CD4-positive, alpha-beta T cell treated with Interleukin-17A for 1 hour (primary cell): ENCODE results near the gene AP5M1.
A peak's percentile ranks its signal among the peaks of the same experiment; 100 is the strongest.
"Not testable (repeated sequence)": the region's sequence is repeated elsewhere in the genome, so short reads cannot be mapped to it uniquely, and the experiment has no call there.

Experiments used
- DNase-seq: peaks from one replicate; pipeline ENCODE4 v3.0.0-alpha.2; 2020

AP5M1 gene

GRCh38 chr14:57268161-57269069 lies at the start of gene AP5M1, which contains the start of gene EXOC5:
Gene AP5M1 (plus strand): TSS chr14:57268971. CDS start chr14:57269315, 344 bp downstream.
Gene EXOC5 (minus strand): TSS chr14:57268905. CDS start chr14:57268648, 257 bp downstream.
- DNase-seq = peak; percentile 94

DNA sequence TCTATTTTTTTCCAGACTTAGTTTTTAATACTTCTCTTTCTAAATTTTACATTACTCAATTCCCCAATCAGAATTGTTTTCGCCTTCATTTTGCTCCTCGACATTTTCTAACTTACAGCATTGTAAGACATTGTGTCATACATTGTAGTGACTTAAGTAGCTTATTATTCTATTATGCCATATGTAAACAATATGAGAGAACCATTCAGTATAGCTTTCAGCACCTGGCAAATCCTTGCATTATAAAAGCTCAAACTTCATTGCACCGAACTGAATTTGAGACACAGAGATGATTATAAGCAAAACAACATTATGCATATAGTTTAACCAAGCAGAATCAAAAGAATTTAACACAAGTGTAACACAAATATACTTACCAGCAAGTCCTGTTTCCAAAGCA lies 46.8 kb upstream of the AP5M1 start:
- no peak for DNase-seq

DNA sequence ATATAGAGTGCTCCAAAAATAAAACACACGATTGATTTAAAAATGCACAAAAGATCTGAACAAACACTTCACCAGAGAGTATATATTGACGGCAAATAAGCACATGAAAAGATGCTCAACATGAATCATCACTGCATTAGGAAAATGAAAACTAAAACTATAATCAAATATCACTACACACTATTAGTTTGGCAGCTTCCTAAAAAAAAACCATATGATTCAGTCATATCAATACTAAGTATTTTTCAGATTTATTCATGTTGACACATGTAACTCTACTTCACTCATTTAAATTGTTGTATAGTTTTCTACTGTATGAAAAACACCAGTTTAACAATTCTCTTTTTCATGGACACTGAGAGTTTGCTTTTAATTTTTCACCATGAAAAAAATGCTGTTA lies 41.7 kb upstream of the AP5M1 start:
- DNase-seq = no peak

DNA sequence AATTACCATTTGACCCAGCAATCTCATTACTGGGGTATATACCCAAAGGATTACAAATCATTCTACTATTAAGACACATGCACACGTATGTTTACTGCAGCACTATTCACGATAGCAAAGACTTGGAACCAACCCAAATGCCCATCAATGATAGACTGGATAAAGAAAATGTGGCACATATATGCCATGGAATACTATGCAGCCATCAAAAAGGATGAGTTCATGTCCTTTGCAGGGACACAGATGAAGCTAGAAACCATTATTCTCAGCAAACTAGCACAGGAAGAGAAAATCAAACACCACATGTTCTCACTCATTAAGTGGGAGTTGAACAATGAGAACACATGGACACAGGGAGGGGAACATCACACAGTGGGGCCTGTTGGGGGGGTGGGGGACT lies 40.5 kb upstream of the AP5M1 start:
- not testable (repeated sequence) for DNase-seq

DNA sequence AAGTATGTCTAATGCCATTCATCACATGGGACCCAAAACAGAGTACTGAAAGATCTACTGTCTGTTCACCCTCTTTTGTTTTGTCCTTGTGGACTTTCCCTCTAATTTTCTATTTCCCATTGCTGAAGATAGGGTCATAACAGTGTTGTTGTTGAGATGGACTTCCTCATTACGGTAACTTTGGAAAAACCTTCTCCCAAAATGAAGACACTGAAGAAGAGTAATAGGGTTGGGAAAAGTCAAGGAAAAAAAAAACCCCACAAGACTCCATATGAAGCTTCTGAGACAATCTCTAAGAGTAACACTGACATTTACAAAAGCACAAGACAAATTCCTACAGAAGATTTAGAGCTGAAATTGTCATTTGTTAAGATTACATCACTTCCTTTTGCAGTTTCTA lies 36.8 kb upstream of the AP5M1 start:
- DNase-seq = no peak

GRCh38 chr14:57240115-57240514 lies 28.7 kb upstream of the AP5M1 start:
- DNase-seq = not testable (repeated sequence)

- no peak for DNase-seq
Measured at GRCh38 chr14:57243320-57243719, 25.5 kb upstream of the AP5M1 start.

- no peak for DNase-seq
Measured at GRCh38 chr14:57244106-57244505, 24.7 kb upstream of the AP5M1 start.

DNA sequence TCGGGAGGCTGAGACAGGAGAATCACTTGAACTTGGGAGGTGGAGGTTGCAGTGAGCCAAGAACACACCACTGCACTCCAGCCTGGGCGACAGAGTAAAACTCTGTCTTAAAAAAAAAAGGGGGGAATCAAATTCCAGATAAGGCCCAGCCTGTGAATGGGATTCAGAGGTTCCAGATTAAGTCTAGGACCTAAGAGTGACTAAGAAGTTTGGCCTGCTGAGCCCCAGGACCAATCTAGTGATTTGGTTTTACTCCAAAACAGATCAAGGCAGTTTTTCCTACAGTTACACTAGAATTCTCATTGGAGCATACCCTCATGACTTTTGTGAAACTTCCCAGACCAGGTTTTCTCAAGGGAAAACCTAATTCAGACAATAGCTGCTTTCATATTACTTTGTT lies 22.8 kb upstream of the AP5M1 start:
- DNase-seq = no peak

- DNase-seq = no peak
Measured at GRCh38 chr14:57246933-57247657, 21.7 kb upstream of the AP5M1 start.

DNA sequence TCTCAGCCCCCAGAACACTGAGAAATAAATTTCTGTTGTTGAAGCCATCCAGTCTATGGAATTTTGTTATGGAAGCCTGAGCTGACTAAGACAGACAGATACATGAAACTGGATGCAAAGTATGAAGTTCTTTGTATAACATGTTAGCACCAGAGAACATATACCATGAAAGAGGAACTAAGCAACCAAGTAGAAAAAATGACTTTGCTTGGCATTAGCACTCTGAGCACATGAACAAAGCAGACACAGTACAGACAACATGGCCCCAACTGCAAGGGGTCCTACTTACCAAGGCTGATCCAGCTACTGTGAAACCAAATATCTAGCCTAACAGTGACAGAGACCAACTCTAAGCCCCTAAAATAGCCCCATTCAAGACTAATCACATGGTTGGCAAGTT lies 13.9 kb upstream of the AP5M1 start:
- no peak for DNase-seq

GRCh38 chr14:57258221-57258620 lies 10.6 kb upstream of the AP5M1 start:
- DNase-seq = not testable (repeated sequence)

GRCh38 chr14:57259672-57260071 lies 9.1 kb upstream of the AP5M1 start:
- DNase-seq = no peak

DNA sequence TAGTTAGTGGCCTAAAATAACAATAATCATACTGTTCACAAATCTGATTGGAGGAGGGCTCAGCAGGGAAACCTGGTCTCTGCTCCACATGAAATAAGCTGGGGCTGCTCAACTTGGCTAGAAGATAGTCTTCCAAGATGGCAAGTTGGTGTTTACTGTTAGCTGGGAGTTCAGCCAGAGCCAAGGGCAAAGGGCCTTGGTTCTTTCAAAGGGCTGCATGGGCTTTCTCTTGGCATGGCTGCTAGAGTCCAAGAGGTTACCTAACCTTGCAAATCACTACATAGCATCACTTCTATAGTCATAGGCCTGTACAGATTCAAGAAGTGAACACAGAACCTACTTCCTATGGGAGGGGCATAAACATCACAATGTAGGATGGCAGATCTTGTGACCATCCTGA lies 7.2 kb upstream of the AP5M1 start:
- no peak for DNase-seq

GRCh38 chr14:57262117-57262516 lies 6.7 kb upstream of the AP5M1 start:
- DNase-seq = no peak

DNA sequence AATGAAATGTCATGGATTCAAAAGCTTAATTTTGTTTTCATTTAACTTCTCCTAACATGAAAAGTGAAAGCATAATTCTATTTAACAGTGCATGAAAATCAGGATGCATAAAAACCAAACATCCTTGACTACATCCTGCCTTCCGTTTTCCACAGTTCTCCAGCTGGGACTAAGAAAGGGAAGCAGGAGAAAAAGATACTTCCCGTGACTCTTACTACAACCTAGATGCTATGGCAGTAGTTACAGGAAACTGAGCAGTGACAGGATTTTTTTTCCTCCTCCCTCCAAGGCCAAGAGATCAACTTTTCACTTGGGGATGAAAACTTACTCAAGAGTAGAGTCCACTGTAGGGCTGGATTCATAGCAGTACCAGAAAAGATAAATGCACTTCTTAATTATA lies 2.7 kb upstream of the AP5M1 start:
- no peak for DNase-seq

GRCh38 chr14:57273236-57273635 lies 4.5 kb downstream of the AP5M1 start:
- no peak for DNase-seq

GRCh38 chr14:57274551-57274950 lies 5.8 kb downstream of the AP5M1 start:
- DNase-seq = no peak

- no peak for DNase-seq
Measured at GRCh38 chr14:57275023-57275664, 6.4 kb downstream of the AP5M1 start.

DNA sequence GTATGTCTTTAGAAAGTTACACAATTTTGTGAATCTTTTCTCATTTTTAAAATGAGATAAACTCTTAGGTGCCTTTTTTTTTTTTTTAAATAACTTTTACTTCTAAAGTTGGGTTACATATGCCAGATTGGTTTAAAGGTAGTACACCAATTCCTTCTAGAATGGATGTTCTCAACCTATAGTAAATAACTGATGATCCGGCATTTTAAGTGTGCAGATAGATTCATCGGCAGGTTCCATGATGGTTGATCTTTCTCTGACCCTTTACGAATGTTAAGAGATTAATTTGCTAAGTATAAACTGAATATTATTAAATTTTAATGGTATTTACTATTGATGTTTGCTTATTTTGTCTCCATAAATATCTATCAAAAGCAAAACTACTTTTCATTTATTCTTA lies 8.3 kb downstream of the AP5M1 start:
- DNase-seq = no peak

DNA sequence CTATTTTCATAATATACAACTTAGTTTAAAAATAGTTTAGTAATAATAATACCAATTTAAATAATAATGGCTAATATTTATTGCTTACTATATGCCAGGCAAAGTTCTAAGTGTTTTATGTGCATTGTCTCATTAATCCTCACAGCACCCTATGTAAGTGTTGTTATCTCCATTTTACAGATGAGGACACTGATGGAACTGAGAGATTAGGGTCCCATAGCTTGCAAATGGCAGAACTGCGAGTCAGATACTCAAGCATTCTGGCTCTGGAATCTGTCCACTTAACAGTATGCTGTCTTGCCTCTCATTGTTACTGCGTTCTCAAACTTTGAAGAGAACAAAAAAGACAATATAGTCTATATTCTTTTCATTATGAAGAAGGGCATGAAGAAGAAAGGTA lies 19.0 kb downstream of the AP5M1 start:
- no peak for DNase-seq

DNA sequence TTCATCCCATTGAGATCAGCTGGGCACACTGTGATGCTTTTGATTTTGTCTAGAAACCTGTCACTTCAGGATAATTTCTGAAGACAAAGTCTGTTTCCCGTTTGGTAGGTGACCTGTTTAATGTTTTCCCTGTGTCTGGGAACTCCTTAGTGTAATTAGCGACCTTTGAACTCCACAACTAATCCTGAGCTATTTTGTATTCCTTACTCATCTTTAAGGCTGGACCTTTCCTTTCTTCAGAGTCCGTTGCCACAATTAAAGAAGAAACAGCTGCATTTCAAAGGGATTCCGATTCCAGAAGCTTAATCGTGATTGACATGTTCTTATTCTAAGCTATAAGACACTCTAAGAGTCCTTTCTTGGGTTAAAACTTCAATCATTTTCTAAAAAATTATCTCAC lies 22.0 kb downstream of the AP5M1 start:
- DNase-seq = no peak
